CD14-positive monocyte (primary cell): ENCODE measurements around the gene MAN2B2. TPM values are rescaled to one million over a fixed set of nuclear protein-coding genes. Genes with fewer than 3 reads are reported as not detected.

Source experiments
- DNase-seq, 3 donors: peaks; one replicate each; pipeline ENCODE4 v3.0.0-alpha.2; 2011 to 2022
- H2AFZ ChIP-seq: 2 replicates; pipeline ENCODE4 v1.6.0; 2012; ENCODE audit warnings: mild to moderate bottlenecking, low read depth, low read length, inconsistent platforms; ENCODE audit not compliant: insufficient read depth, poor library complexity, severe bottlenecking
- H3K27ac ChIP-seq, 2 donors: 1 replicate in 1 of 2; 2 replicates in 1 of 2; pipeline ENCODE4 v1.5.1; 2012 to 2013; ENCODE audit warnings: low read length in 2 of 2, control low read depth in 1 of 2, inconsistent platforms in 1 of 2, low read depth in 1 of 2, mild to moderate bottlenecking in 1 of 2
- H3K27me3 ChIP-seq, 2 donors: one replicate each; pipeline versions ENCODE4 v1.6.0 to v1.6.1; 2011 to 2013; ENCODE audit warnings: low read length in 2 of 2; ENCODE audit not compliant: control insufficient read depth in 2 of 2, insufficient read depth in 2 of 2
- H3K36me3 ChIP-seq, 2 donors: replicated peaks in 1 of 2; 1 replicate in 1 of 2; 2 replicates in 1 of 2; pipeline versions ENCODE4 v1.5.1 to v1.6.1; 2012 to 2013; ENCODE audit warnings: low read length in 2 of 2, control low read depth in 1 of 2, inconsistent platforms in 1 of 2, mild to moderate bottlenecking in 1 of 2; ENCODE audit not compliant: insufficient read depth in 2 of 2, control insufficient read depth in 1 of 2
- H3K4me1 ChIP-seq, 2 donors: 1 replicate in 1 of 2; 2 replicates in 1 of 2; pipeline versions ENCODE4 v1.5.1 to v1.6.1; 2012 to 2013; ENCODE audit warnings: low read length in 2 of 2, control low read depth in 1 of 2, inconsistent platforms in 1 of 2, mild to moderate bottlenecking in 1 of 2, moderate library complexity in 1 of 2; ENCODE audit not compliant: insufficient read depth in 2 of 2, control insufficient read depth in 1 of 2
- H3K4me2 ChIP-seq: replicated peaks from 2 replicates; pipeline ENCODE3; 2012; ENCODE audit warnings: low read length, moderate library complexity, mild to moderate bottlenecking; ENCODE audit not compliant: poor library complexity, severe bottlenecking; ENCODE audit errors: extremely low read depth
- H3K4me3 ChIP-seq, 3 experiments: fragments of 200-600 bp in 1 of 3; sonication (generic) in 1 of 3; replicated peaks in 1 of 3; 1 replicate in 2 of 3; 2 replicates in 1 of 3; pipeline ENCODE4 v1.5.1; 2011 to 2013; ENCODE audit warnings: low read length in 3 of 3, mild to moderate bottlenecking in 3 of 3, control low read depth in 2 of 3, low read depth in 2 of 3, inconsistent platforms in 1 of 3, moderate library complexity in 1 of 3
- H3K79me2 ChIP-seq: 2 replicates; pipeline ENCODE4 v1.6.0; 2012; ENCODE audit warnings: mild to moderate bottlenecking, control low read depth, inconsistent platforms, low read length, moderate library complexity; ENCODE audit not compliant: insufficient read depth
- H3K9ac ChIP-seq: 2 replicates; pipeline ENCODE4 v1.6.0; 2017; ENCODE audit warnings: low read length, mild to moderate bottlenecking; ENCODE audit not compliant: insufficient read depth, poor library complexity, severe bottlenecking
- H3K9me3 ChIP-seq, 2 donors: replicated peaks in 1 of 2; 1 replicate in 1 of 2; 2 replicates in 1 of 2; pipeline versions ENCODE4 v1.5.1 to v1.6.1; 2012 to 2013; ENCODE audit warnings: low read length in 2 of 2, control low read depth in 1 of 2; ENCODE audit not compliant: control insufficient read depth in 1 of 2, insufficient read depth in 1 of 2
- H4K20me1 ChIP-seq: 2 replicates; pipeline ENCODE4 v1.6.0; 2012; ENCODE audit warnings: mild to moderate bottlenecking, low read length, control low read depth, moderate library complexity; ENCODE audit not compliant: insufficient read depth
- H3K27ac Mint-ChIP-seq, 7 donors: one replicate each; pipeline ENCODE4 v1.8.0; 2020; ENCODE audit warnings: mild to moderate bottlenecking in 7 of 7, mixed read lengths in 7 of 7, moderate library complexity in 6 of 7, inconsistent platforms in 2 of 7
- H3K27me3 Mint-ChIP-seq, 3 donors: one replicate each; pipeline ENCODE4 v1.8.0; 2021 to 2022; ENCODE audit warnings: low read depth in 3 of 3, mild to moderate bottlenecking in 3 of 3, mixed read lengths in 3 of 3, moderate library complexity in 3 of 3, inconsistent platforms in 1 of 3
- H3K36me3 Mint-ChIP-seq, 2 donors: one replicate each; pipeline ENCODE4 v1.8.0; 2020; ENCODE audit warnings: mixed read lengths in 2 of 2, inconsistent platforms in 1 of 2, mild to moderate bottlenecking in 1 of 2
- H3K4me1 Mint-ChIP-seq: one replicate; pipeline ENCODE4 v1.8.0; 2020; ENCODE audit warnings: mild to moderate bottlenecking, mixed read lengths
- H3K4me3 Mint-ChIP-seq, 2 donors: one replicate each; pipeline ENCODE4 v1.8.0; 2020; ENCODE audit warnings: mild to moderate bottlenecking in 2 of 2, mixed read lengths in 2 of 2, moderate library complexity in 1 of 2
- H3K9me3 Mint-ChIP-seq, 7 donors: one replicate each; pipeline ENCODE4 v1.8.0; 2020 to 2022; ENCODE audit warnings: mixed read lengths in 7 of 7, mild to moderate bottlenecking in 6 of 7, moderate library complexity in 6 of 7, inconsistent platforms in 2 of 7
- CTCF ChIP-seq: fragments of 200-600 bp; IDR thresholded peaks from one replicate; pipeline ENCODE4 v1.8.0; 2022; ENCODE audit warnings: antibody characterized with exemption, mild to moderate bottlenecking
- WGBS: methylation state at CpG from one replicate; pipeline ENCODE4 v1.1.5; 2013; ENCODE audit warnings: missing lambda C conversion rate; ENCODE audit not compliant: insufficient coverage; 5-methylcytosine and 5-hydroxymethylcytosine counted together
- intact Hi-C, 2 donors: fragments of 100-400 bp; cut with micrococcal nuclease; formaldehyde crosslinking; loops; one replicate each; pipeline versions ENCODE4 v1.15.0 to v1.15.1; 2023
- polyA plus RNA-seq, 3 donors: library from polyadenylated mRNA; depleted of rRNA in 1 of 3; unstranded in 2 of 3; stranded (reverse) in 1 of 3; fragments of 300-500 nt in 2 of 3; fragments of >200 nt in 1 of 3; fragmentation: Illumina TruSeq in 2 of 3; gene quantifications; 1 replicate in 2 of 3; 2 replicates in 1 of 3; pipeline ENCODE4 v1.2.3, GENCODE V29; 2012 to 2021

Gene MAN2B2
- polyA plus RNA-seq, 3 donors: 9.6 to 28.4 (median 10.6) TPM

GRCh38 chr4:6557856-6558255 lies 17.1 kb upstream of the MAN2B2 start:
- Mint-ChIP-seq H3K4me1 (no peaks in the 10 kb centered on the region), H3K27me3 (peaks cover 43 to 48% (median 45%) of the 10 kb centered on the region in 3 donors), H3K9me3 (peaks cover 0 to 2% (median 0%) of the 10 kb centered on the region in 7 donors), H3K27ac (no peak overlapping the region), H3K4me3 (no peak overlapping the region), H3K36me3 (no peaks in the 10 kb centered on the region)
- TF ChIP-seq CTCF: no peak
- peaks cover 14 to 30% of the 10 kb centered on the region in 2 donors for H3K27me3 ChIP-seq
- no peak overlapping the region for H2AFZ ChIP-seq
- no peak overlapping the region for H3K4me3 ChIP-seq
- peaks cover 0 to under 1% of the 10 kb centered on the region in 2 donors for H3K4me1 ChIP-seq
- H3K9ac ChIP-seq: no peak overlapping the region
- no peaks in the 10 kb centered on the region for H3K79me2 ChIP-seq
- WGBS: 94% methylated on average over 3 of the region's 10 CpGs
- H3K4me2 ChIP-seq: no peak overlapping the region
- DNase-seq: no peak
- H3K27ac ChIP-seq: no peak overlapping the region
- intact Hi-C loops: no loop called here
- H3K36me3 ChIP-seq: no peaks in the 10 kb centered on the region
- no peaks in the 10 kb centered on the region for H4K20me1 ChIP-seq
- peaks cover 0 to 10% of the 10 kb centered on the region in 2 donors for H3K9me3 ChIP-seq

GRCh38 chr4:6560416-6561172 lies 14.4 kb upstream of the MAN2B2 start:
- Mint-ChIP-seq H3K4me1 (peaks cover 3% of the 10 kb centered on the region), H3K27ac (no peak overlapping the region), H3K27me3 (peaks cover 53 to 65% (median 56%) of the 10 kb centered on the region in 3 donors), H3K4me3 (peak overlapping the region in 1 of 2 donors; percentile 33), H3K36me3 (no peaks in the 10 kb centered on the region), H3K9me3 (peaks cover 2 to 10% (median 7%) of the 10 kb centered on the region in 7 donors)
- Histone ChIP-seq H4K20me1 (no peaks in the 10 kb centered on the region), H2AFZ (no peak overlapping the region), H3K36me3 (no peaks in the 10 kb centered on the region), H3K79me2 (no peaks in the 10 kb centered on the region), H3K4me3 (no peak overlapping the region), H3K27me3 (peaks cover 29 to 51% of the 10 kb centered on the region in 2 donors), H3K27ac (no peak overlapping the region), H3K4me2 (no peak overlapping the region), H3K4me1 (peaks cover 0 to 5% of the 10 kb centered on the region in 2 donors), H3K9me3 (peaks cover 6 to 26% of the 10 kb centered on the region in 2 donors), H3K9ac (no peak overlapping the region)
- intact Hi-C loops: no loop called here
- WGBS: 72% methylated on average over 9 of the region's 10 CpGs
- DNase-seq: no peak
- TF ChIP-seq CTCF: no peak
